HepG2 (cell line): Measurements from ENCODE around the gene MEDAG. TPM values are rescaled to one million over a fixed set of nuclear protein-coding genes. Genes with fewer than 3 reads are reported as not detected.
A peak's percentile ranks its signal among the peaks of the same experiment; 100 is the strongest.

ENCODE experiments used
- CCDC6 ChIP-seq: sonication (generic); formaldehyde crosslinking; IDR thresholded peaks from 2 replicates; pipeline ENCODE4 v1.8.1; 2022; ENCODE audit warnings: mild to moderate bottlenecking, missing genetic modification reagents, moderate library complexity
- FOXP1 ChIP-seq, 2 experiments: fragments of 450-650 bp in 1 of 2; IDR thresholded peaks; 2 replicates each; pipeline ENCODE4 v1.6.1; 2017 to 2018; ENCODE audit warnings: antibody characterized with exemption in 1 of 2
- HNRNPK ChIP-seq: fragments of 200-400 bp; formaldehyde crosslinking; IDR thresholded peaks from 2 replicates; pipeline ENCODE4 v1.6.1; 2018; ENCODE audit warnings: low read length, low read depth, moderate library complexity, mild to moderate bottlenecking; ENCODE audit not compliant: poor library complexity, severe bottlenecking
- MLLT10 ChIP-seq: sonication (generic); formaldehyde crosslinking; IDR thresholded peaks from 2 replicates; pipeline ENCODE4 v1.4.0; 2020; ENCODE audit warnings: missing genetic modification reagents
- NFYC ChIP-seq: IDR thresholded peaks from 2 replicates; pipeline ENCODE4 v1.6.1; 2016; ENCODE audit warnings: missing genetic modification reagents, missing compliant biosample characterization
- ONECUT2 ChIP-seq: sonication (generic); formaldehyde crosslinking; IDR thresholded peaks from 2 replicates; pipeline ENCODE4 v1.4.0; 2020; ENCODE audit warnings: missing genetic modification reagents
- PLRG1 ChIP-seq: fragments of 450-650 bp; conservative IDR thresholded peaks from 2 replicates; pipeline ENCODE4 v1.6.1; 2016
- SNRNP70 ChIP-seq: fragments of 200-400 bp; formaldehyde crosslinking; IDR thresholded peaks from 2 replicates; pipeline ENCODE4 v1.6.1; 2017; ENCODE audit warnings: mild to moderate bottlenecking, low read depth, low read length, moderate library complexity
- SP1 ChIP-seq, 2 experiments: fragments of 450-650 bp in 1 of 2; sonication (generic) in 1 of 2; formaldehyde crosslinking in 1 of 2; IDR thresholded peaks; 2 replicates each; pipeline versions ENCODE4 v1.4.0 to v1.6.1; 2016 to 2020; ENCODE audit warnings: missing genetic modification reagents in 1 of 2
- TAF1 ChIP-seq: sonication (generic); formaldehyde crosslinking; IDR thresholded peaks from 2 replicates; pipeline ENCODE4 v1.4.0; 2020; ENCODE audit warnings: missing genetic modification reagents
- U2AF1 ChIP-seq: fragments of 200-400 bp; formaldehyde crosslinking; optimal IDR thresholded peaks from 2 replicates; pipeline ENCODE3; 2017; ENCODE audit warnings: mild to moderate bottlenecking, low read depth, low read length
- ZBTB21 ChIP-seq: sonication (generic); formaldehyde crosslinking; IDR thresholded peaks from 2 replicates; pipeline ENCODE4 v1.4.0; 2020; ENCODE audit warnings: missing genetic modification reagents
- ZFX ChIP-seq: sonication (generic); formaldehyde crosslinking; IDR thresholded peaks from 2 replicates; pipeline ENCODE4 v1.4.0; 2020; ENCODE audit warnings: mild to moderate bottlenecking, low read depth, missing genetic modification reagents, moderate library complexity
- ZNF431 ChIP-seq: sonication (generic); formaldehyde crosslinking; IDR thresholded peaks from 2 replicates; pipeline ENCODE4 v1.9.0; 2022; ENCODE audit warnings: missing genetic modification reagents, low read depth, mild to moderate bottlenecking, borderline replicate concordance
- ZNF761 ChIP-seq: sonication (generic); formaldehyde crosslinking; conservative IDR thresholded peaks from 2 replicates; pipeline ENCODE4 v1.4.0; 2020; ENCODE audit warnings: mild to moderate bottlenecking, missing genetic modification reagents
- ZNF878 ChIP-seq: sonication (generic); formaldehyde crosslinking; IDR thresholded peaks from 2 replicates; pipeline ENCODE4 v1.8.1; 2023; ENCODE audit warnings: mild to moderate bottlenecking, missing genetic modification reagents, moderate library complexity
- polyA plus RNA-seq, 8 experiments: library from polyadenylated mRNA; depleted of rRNA in 3 of 8; stranded (reverse) in 7 of 8; unstranded in 1 of 8; fragments of >200 nt; fragmentation: Illumina TruSeq in 4 of 8; extraction: Trizol in 4 of 8; gene quantifications; 2 replicates each; pipeline versions ENCODE4 v1.2.1 to v1.2.3, GENCODE V29; 2011 to 2016; ENCODE audit warnings: low read depth in 4 of 8, missing spikeins in 1 of 8, mixed read lengths in 1 of 8; ENCODE audit not compliant: insufficient read depth in 1 of 8
- total RNA-seq, 5 experiments: library from RNA; depleted of rRNA; stranded (reverse); fragments of >200 nt; fragmentation: Illumina TruSeq; extraction: Trizol; gene quantifications; 2 replicates each; pipeline ENCODE4 v1.2.3, GENCODE V29; 2016; ENCODE audit warnings: low read depth in 1 of 5
- TF ChIP-seq, protein P1 (sequence below): sonication (generic); formaldehyde crosslinking; IDR thresholded peaks from 2 replicates; pipeline ENCODE4 v1.4.0; 2020; ENCODE audit warnings: missing genetic modification reagents
- TF ChIP-seq, protein P2 (sequence below): sonication (generic); formaldehyde crosslinking; IDR thresholded peaks from 2 replicates; pipeline ENCODE4 v1.4.0; 2020; ENCODE audit warnings: missing genetic modification reagents
- TF ChIP-seq, protein P3 (sequence below): sonication (generic); formaldehyde crosslinking; IDR thresholded peaks from 2 replicates; pipeline ENCODE4 v1.4.0; 2020; ENCODE audit warnings: low read depth, mild to moderate bottlenecking, missing genetic modification reagents
- TF ChIP-seq, protein P4 (sequence below): sonication (generic); formaldehyde crosslinking; IDR thresholded peaks from 2 replicates; pipeline ENCODE4 v1.8.1; 2023; ENCODE audit warnings: missing genetic modification reagents, mild to moderate bottlenecking, borderline replicate concordance
- TF ChIP-seq, protein P5 (sequence below): sonication (generic); formaldehyde crosslinking; IDR thresholded peaks from 2 replicates; pipeline ENCODE4 v1.4.0; 2020; ENCODE audit warnings: mild to moderate bottlenecking, missing genetic modification reagents

MEDAG gene
- total and polyA plus RNA-seq, 2 of the 13 experiments (the other 11 are each of a cell fraction or from before 2014, with no cell fraction given) = not detected

DNA sequence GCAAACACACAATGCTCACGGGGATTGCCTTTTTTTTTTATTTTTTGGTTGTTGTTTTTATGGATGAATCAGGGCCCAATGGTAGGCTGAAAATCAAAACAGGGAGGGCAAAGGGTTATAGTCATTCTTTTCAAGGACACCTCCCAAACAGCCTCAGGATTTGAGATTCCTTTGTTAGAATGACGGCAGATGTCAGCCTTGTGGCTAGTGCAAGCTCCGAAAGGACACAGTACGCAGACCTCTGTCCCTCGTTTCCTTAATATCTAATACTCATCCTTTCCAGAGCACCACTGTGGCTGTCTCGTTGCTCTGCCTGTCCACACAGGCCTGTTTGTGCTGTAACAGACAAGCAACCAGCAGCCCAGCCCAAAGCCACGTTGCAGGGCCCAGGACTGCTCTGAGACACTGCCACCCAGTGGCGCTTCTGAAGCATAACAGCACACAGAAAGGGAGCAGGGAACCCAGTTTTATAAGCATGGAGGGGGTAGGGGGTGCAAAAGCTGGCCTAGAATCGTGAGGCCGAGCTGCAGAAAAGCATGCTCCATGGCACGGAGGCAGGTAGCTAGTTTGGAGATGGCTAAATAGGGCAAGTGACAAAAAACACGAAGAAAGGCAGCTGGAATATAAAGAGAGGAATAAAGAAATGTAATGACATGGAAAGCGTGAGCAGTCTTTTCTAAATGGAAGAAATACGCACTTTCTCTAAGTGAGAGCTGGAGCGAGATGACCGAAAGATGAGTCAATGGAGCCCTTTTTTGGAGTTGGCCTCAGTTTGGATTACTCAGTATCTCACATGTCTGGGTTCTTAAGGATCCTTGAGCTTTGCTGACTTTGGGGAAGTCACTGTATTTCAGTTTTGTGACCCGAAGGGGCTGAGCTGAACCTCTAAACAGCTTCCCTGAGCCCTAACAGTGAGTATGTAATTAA, 40.7 kb upstream of the MEDAG start (continued):
- TF ChIP-seq SP1 (IDR thresholded peaks at IDR 0.05) = no peak
- no peak for TF ChIP-seq SP1 (CRISPR knock-in tag; IDR thresholded peaks at IDR 0.05)
- TF ChIP-seq ZFX (CRISPR knock-in tag) = peak; percentile 85
- no peak for TF ChIP-seq TAF1 (CRISPR knock-in tag)
- TF ChIP-seq MLLT10 (CRISPR knock-in tag) = no peak
- no peak for TF ChIP-seq SNRNP70
- TF ChIP-seq FOXP1 (IDR thresholded peaks at IDR 0.05) = no peak
- no peak for TF ChIP-seq FOXP1 (CRISPR knock-in tag; IDR thresholded peaks at IDR 0.05)
- TF ChIP-seq, protein P1, sequence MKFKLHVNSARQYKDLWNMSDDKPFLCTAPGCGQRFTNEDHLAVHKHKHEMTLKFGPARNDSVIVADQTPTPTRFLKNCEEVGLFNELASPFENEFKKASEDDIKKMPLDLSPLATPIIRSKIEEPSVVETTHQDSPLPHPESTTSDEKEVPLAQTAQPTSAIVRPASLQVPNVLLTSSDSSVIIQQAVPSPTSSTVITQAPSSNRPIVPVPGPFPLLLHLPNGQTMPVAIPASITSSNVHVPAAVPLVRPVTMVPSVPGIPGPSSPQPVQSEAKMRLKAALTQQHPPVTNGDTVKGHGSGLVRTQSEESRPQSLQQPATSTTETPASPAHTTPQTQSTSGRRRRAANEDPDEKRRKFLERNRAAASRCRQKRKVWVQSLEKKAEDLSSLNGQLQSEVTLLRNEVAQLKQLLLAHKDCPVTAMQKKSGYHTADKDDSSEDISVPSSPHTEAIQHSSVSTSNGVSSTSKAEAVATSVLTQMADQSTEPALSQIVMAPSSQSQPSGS (CRISPR knock-in tag) = 0 out of 2 replicates have a peak, but pooled peaks have one; percentile 27
- TF ChIP-seq, protein P2, sequence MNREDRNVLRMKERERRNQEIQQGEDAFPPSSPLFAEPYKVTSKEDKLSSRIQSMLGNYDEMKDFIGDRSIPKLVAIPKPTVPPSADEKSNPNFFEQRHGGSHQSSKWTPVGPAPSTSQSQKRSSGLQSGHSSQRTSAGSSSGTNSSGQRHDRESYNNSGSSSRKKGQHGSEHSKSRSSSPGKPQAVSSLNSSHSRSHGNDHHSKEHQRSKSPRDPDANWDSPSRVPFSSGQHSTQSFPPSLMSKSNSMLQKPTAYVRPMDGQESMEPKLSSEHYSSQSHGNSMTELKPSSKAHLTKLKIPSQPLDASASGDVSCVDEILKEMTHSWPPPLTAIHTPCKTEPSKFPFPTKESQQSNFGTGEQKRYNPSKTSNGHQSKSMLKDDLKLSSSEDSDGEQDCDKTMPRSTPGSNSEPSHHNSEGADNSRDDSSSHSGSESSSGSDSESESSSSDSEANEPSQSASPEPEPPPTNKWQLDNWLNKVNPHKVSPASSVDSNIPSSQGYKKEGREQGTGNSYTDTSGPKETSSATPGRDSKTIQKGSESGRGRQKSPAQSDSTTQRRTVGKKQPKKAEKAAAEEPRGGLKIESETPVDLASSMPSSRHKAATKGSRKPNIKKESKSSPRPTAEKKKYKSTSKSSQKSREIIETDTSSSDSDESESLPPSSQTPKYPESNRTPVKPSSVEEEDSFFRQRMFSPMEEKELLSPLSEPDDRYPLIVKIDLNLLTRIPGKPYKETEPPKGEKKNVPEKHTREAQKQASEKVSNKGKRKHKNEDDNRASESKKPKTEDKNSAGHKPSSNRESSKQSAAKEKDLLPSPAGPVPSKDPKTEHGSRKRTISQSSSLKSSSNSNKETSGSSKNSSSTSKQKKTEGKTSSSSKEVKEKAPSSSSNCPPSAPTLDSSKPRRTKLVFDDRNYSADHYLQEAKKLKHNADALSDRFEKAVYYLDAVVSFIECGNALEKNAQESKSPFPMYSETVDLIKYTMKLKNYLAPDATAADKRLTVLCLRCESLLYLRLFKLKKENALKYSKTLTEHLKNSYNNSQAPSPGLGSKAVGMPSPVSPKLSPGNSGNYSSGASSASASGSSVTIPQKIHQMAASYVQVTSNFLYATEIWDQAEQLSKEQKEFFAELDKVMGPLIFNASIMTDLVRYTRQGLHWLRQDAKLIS (CRISPR knock-in tag) = no peak
- TF ChIP-seq ONECUT2 (CRISPR knock-in tag) = no peak
- no peak for TF ChIP-seq NFYC (CRISPR knock-in tag)
- no peak for TF ChIP-seq ZNF878 (CRISPR knock-in tag)
- no peak for TF ChIP-seq PLRG1
- TF ChIP-seq U2AF1 = no peak
- TF ChIP-seq, protein P3, sequence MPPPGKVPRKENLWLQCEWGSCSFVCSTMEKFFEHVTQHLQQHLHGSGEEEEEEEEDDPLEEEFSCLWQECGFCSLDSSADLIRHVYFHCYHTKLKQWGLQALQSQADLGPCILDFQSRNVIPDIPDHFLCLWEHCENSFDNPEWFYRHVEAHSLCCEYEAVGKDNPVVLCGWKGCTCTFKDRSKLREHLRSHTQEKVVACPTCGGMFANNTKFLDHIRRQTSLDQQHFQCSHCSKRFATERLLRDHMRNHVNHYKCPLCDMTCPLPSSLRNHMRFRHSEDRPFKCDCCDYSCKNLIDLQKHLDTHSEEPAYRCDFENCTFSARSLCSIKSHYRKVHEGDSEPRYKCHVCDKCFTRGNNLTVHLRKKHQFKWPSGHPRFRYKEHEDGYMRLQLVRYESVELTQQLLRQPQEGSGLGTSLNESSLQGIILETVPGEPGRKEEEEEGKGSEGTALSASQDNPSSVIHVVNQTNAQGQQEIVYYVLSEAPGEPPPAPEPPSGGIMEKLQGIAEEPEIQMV = no peak
- TF ChIP-seq ZNF431 (CRISPR knock-in tag) = no peak
- TF ChIP-seq, protein P4, sequence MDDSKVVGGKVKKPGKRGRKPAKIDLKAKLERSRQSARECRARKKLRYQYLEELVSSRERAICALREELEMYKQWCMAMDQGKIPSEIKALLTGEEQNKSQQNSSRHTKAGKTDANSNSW (CRISPR knock-in tag) = no peak
- TF ChIP-seq, protein P5, sequence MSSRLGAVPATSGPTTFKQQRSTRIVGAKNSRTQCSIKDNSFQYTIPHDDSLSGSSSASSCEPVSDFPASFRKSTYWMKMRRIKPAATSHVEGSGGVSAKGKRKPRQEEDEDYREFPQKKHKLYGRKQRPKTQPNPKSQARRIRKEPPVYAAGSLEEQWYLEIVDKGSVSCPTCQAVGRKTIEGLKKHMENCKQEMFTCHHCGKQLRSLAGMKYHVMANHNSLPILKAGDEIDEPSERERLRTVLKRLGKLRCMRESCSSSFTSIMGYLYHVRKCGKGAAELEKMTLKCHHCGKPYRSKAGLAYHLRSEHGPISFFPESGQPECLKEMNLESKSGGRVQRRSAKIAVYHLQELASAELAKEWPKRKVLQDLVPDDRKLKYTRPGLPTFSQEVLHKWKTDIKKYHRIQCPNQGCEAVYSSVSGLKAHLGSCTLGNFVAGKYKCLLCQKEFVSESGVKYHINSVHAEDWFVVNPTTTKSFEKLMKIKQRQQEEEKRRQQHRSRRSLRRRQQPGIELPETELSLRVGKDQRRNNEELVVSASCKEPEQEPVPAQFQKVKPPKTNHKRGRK (CRISPR knock-in tag) = no peak
- no peak for TF ChIP-seq CCDC6 (CRISPR knock-in tag)
- TF ChIP-seq ZNF761 (CRISPR knock-in tag) = no peak
- TF ChIP-seq ZBTB21 (CRISPR knock-in tag) = no peak
- no peak for TF ChIP-seq HNRNPK
